Measurements from ENCODE around the gene ANKRD13B.

Gene ANKRD13B

GRCh38 chr17:29663155-29663554 lies 70.2 kb downstream of the ANKRD13B start:
- no peak for FAIRE-seq
- no peak for TF ChIP-seq POLR2A (IDR thresholded peaks at IDR 0.05; ENCODE audit: low read depth, low read length)
- no peak for DNase-seq (ENCODE audit: insufficient read length, low spot score)
